GM12878 (cell line): ENCODE results near the gene NDC80.

Source experiments
- MXI1 ChIP-seq: fragments of 150-350 bp; IDR thresholded peaks from 2 replicates; pipeline ENCODE4 v1.6.1; 2011; ENCODE audit warnings: low read depth, mild to moderate bottlenecking, inconsistent platforms, low read length, improper control_type of control experiment
- POLR2AphosphoS5 ChIP-seq: IDR thresholded peaks from 2 replicates; pipeline ENCODE4 v1.6.1; 2011; ENCODE audit warnings: mild to moderate bottlenecking, low read length, inconsistent platforms
- SRF ChIP-seq, 2 experiments: IDR thresholded peaks; 2 replicates each; pipeline ENCODE4 v1.6.1; 2011; ENCODE audit warnings: low read depth in 2 of 2, low read length in 2 of 2, mild to moderate bottlenecking in 1 of 2, moderate library complexity in 1 of 2

- TF ChIP-seq SRF (IDR thresholded peaks at IDR 0.05; ENCODE audit: low read depth in 2 of 2, low read length in 2 of 2) (no peak), MXI1 (no peak), POLR2AphosphoS5 (no peak)
Measured at GRCh38 chr18:2644535-2644934, 73.2 kb downstream of the NDC80 start.
